GM10266 (cell line): ENCODE data around the gene DLX2.

Experiments used
- DNase-seq: peaks from one replicate; pipeline ENCODE4 v3.0.0; 2012; ENCODE audit errors: extremely low spot score
- TF ChIP-seq, protein P1 (sequence below): IDR thresholded peaks from 2 replicates; pipeline ENCODE4 v1.5.1; 2012; ENCODE audit warnings: mild to moderate bottlenecking, low read depth; ENCODE audit not compliant: control insufficient read depth, insufficient read depth; ENCODE audit errors: missing control alignments

DLX2 gene

GRCh38 chr2:172106108-172106961, 3.6 kb upstream of the DLX2 start:
- peak; percentile 58 for DNase-seq
- TF ChIP-seq, protein P1, sequence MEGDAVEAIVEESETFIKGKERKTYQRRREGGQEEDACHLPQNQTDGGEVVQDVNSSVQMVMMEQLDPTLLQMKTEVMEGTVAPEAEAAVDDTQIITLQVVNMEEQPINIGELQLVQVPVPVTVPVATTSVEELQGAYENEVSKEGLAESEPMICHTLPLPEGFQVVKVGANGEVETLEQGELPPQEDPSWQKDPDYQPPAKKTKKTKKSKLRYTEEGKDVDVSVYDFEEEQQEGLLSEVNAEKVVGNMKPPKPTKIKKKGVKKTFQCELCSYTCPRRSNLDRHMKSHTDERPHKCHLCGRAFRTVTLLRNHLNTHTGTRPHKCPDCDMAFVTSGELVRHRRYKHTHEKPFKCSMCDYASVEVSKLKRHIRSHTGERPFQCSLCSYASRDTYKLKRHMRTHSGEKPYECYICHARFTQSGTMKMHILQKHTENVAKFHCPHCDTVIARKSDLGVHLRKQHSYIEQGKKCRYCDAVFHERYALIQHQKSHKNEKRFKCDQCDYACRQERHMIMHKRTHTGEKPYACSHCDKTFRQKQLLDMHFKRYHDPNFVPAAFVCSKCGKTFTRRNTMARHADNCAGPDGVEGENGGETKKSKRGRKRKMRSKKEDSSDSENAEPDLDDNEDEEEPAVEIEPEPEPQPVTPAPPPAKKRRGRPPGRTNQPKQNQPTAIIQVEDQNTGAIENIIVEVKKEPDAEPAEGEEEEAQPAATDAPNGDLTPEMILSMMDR, result peak; percentile 68

GRCh38 chr2:172105471-172106107, 2.9 kb upstream of the DLX2 start:
- peak; percentile 21 for DNase-seq
- TF ChIP-seq, protein P1, result no peak

DNA sequence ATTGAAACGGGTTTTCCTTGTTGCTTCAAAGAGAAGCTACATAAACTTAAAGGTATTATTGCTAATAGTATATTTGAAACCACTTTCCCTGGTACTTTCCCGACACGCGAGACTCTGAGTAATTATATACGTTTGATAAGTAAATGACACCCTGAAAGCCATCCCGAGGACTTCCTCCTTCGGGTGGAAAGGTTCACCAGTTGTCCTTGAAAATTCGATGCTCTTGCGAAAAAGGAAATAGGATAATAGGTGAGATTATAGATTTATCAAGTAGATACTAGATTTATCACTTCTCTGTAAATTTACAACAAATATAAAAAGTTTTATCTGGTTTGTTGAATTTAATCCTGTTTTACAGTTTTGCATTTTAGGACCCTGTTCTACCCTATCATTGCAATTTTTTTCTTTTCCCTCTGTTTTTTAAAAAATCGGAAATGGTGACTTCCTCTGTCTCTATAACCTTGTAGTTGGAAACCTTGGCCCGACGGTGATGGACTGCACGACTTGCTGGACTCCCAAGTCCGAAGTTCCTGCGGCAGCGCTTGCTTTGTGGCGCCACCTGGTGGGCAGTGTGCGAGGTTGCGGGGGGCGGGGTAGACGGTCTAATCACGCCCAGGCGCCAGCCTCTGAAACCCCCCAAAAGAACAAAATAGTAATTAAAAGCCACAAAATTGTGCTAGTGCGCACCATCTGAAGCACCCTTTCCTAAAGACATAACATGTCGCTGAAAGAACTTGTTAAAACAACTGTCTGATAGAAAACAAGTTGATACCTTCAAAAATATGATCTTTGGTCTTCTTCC, 972 bp upstream of the DLX2 start:
- TF ChIP-seq, protein P1, result peak; percentile 90
- DNase-seq, result peak; percentile 82

DNA sequence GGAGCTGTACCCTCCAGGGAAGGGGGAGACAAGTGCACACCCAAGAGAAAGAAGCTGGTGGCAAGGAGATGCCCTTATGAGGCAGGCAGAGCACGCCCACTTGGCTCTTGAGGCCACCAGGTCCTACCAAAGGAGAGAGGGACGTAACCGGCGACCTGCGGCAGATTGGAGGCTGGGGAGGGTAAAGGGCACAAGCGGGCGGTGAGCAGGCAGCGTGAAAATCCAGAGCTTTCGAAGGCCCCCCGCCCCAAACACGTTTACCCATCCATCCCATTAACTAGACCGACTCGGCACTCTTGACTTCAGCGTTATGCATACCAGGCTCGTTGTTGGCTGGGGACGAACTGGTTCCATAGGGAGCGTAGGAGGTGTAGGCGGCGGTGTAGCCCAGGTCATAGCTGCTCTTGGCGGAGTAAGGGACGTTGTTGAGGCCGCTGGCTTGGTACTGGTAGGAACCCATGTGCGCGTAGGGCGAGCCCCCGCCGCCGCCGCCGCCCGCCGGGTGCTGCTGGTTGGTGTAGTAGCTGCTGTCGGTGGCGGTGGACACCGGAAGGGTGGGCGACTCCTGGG, 794 bp downstream of the DLX2 start:
- peak; percentile 37 for DNase-seq
- TF ChIP-seq, protein P1, result no peak

- TF ChIP-seq, protein P1, result no peak
- peak; percentile 38 for DNase-seq
These were observed 1.5 kb downstream of the DLX2 start for GRCh38 chr2:172100935-172101820.

DNA sequence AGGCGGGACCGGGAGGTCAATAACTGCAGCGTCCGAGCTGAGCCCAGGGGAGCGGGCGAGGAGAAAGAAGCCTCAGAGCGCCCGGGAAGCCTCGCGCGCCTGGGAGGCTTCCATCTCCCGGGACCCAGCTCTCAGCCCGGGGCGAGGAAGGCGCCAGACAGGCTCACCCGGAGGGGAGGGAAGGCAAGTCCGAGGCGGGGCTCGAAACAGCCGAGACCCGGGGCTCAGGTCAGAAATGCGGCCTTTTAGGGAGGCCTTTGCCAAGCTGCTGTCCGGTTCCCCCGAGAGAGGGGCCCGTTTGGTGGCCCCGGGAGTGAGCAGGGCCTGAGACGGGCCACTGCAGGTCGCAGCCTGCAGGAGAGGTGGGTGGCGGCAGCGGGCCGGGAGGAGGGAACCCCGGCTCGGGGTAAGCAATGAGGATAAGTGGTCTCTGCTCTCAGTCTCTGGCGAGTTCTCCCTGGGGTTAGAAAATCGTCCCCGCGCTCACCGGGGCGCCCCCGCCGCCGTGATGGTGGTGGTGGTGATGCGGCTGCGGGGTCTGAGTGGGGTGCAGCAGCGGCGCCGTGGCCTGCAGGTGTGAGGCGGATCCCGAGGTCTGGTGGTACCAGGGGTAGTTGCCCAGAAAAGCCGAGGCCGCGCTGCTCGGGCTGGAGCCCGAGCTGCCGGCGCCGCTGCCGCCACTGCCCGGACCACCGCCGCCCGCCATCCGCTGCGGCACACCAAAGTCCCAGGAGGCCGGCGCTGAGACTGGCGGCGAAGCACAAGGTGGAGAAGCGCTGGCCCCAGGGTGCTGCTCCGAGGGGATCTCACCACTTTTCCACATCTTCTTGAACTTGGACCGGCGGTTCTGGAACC, 2.4 kb downstream of the DLX2 start:
- DNase-seq, result peak; percentile 49
- TF ChIP-seq, protein P1, result no peak
